Measurements from ENCODE around the gene PRKACA.
"Not testable (repeated sequence)": the region's sequence is repeated elsewhere in the genome, so short reads cannot be mapped to it uniquely, and the experiment has no call there.

Gene PRKACA

DNA sequence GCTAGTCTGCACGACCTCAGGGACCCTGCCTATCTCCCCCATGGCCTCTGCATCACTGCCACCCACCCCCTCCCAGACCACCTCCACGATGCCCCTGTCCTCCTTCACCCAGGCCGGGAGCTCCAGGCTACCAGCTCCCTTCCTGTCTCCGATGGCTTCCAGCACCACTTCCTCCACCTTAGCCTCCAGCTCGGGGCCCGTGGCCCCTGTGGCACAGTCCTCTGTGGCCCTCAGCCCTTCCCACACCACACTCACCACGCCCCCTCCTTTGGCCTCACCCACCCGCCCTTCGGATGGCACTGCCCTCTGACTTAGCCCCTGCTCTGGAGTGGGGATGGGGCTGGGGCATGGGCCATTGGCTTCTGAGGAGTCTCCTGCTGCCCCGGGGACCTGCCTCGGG is 62.8 kb downstream of the PRKACA start:
- no peak for DNase-seq (ENCODE audit: low spot score)

DNA sequence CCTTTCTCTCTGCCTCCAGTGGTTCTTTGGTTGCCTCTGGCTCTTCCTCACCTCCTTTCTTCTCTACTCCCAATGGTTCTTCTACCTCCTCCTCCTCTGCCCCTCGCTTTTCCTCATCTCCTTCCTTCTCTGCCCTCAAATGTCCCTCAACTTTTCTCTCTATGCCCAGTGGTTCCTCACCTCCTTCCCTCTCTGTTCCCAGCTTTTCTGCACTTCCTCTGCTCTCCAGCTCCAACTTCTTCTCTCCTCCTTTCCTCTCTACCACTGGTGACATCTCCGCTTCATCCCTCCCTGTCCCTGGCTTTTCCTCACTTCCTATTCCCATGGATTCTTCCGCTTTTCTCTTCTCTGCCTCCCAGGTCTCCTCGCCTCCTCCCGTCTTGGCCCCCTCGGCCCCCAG is 63.5 kb downstream of the PRKACA start:
- Histone ChIP-seq H3K4me3 (no peak overlapping the region), H3K27ac (no peak overlapping the region)
- TF ChIP-seq, protein P1, sequence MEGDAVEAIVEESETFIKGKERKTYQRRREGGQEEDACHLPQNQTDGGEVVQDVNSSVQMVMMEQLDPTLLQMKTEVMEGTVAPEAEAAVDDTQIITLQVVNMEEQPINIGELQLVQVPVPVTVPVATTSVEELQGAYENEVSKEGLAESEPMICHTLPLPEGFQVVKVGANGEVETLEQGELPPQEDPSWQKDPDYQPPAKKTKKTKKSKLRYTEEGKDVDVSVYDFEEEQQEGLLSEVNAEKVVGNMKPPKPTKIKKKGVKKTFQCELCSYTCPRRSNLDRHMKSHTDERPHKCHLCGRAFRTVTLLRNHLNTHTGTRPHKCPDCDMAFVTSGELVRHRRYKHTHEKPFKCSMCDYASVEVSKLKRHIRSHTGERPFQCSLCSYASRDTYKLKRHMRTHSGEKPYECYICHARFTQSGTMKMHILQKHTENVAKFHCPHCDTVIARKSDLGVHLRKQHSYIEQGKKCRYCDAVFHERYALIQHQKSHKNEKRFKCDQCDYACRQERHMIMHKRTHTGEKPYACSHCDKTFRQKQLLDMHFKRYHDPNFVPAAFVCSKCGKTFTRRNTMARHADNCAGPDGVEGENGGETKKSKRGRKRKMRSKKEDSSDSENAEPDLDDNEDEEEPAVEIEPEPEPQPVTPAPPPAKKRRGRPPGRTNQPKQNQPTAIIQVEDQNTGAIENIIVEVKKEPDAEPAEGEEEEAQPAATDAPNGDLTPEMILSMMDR (IDR thresholded peaks at IDR 0.05), result no peak
- DNase-seq (ENCODE audit: low spot score), result no peak

More for the DNA sequence above, 62.8 kb downstream of the PRKACA start:
- Histone ChIP-seq H3K4me3 (no peak overlapping the region), H3K27ac (no peak overlapping the region)
- TF ChIP-seq, protein P1 (IDR thresholded peaks at IDR 0.05), result no peak

DNA sequence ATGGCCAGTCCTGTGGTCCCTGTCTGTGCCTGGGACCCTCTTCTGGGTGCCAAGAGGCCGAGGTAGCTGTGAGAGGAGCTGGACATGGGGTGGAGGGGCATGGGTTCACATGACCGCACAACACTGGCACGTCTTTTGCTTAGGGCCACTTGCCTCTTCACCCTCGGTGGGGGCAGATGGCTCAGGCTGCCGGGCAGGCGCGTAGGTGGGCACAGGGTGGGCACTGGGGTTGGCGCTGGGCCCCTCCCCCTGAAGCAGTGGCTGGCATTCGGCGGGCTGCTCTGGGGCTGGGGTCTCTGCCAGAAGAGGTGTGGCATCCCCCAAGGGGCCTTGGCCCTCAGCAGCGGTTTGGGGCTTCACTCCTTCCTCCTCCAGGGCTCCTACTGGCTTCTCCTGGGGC is 64.1 kb downstream of the PRKACA start:
- TF ChIP-seq, protein P1 (IDR thresholded peaks at IDR 0.05), result no peak
- Histone ChIP-seq H3K4me3 (no peak overlapping the region), H3K27ac (no peak overlapping the region)
- no peak for DNase-seq (ENCODE audit: low spot score)

DNA sequence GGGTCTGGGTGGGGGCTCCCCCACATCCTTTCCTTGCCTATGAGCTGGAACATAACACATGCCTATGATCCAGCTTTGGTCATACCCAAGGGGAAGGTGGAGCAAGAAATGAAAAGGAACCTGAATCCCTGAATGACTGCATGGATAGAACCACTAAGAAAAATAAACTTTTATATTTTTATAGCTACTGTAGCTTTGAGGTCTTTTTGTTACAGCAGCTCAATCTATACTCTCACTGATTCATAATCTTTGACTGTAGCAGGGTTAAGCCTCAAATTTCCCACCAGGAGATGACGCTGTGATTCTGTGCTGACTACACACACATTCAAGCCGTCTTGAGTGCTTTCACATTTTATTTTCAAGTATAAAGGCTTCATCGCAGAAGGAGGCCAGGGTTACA is 64.5 kb downstream of the PRKACA start:
- TF ChIP-seq, protein P1 (IDR thresholded peaks at IDR 0.05), result no peak
- Histone ChIP-seq H3K27ac (no peak overlapping the region), H3K4me3 (no peak overlapping the region)
- DNase-seq (ENCODE audit: low spot score), result no peak

DNA sequence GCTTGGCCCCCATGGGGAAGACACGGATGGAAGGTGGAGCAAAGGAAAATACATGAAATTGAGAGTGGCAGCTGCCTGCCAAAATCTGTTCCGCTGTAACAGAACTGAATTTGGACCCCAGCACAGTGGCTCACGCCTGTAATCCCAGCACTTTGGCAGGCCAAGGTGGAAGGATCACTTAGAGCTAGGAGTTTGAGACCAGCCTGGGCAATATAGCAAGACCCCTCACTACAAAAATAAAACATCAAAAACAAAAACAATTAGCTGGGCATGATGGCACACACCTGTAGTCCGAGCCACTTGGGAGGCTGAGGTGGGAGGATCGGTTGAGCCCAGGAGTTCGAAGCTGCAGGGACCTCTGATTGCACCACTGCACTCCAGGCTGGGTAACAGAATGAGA is 65.1 kb downstream of the PRKACA start:
- H3K4me3 ChIP-seq, result no peak overlapping the region
- DNase-seq (ENCODE audit: low spot score), result no peak
- no peak overlapping the region for H3K27ac ChIP-seq
- TF ChIP-seq, protein P1 (IDR thresholded peaks at IDR 0.05), result no peak

DNA sequence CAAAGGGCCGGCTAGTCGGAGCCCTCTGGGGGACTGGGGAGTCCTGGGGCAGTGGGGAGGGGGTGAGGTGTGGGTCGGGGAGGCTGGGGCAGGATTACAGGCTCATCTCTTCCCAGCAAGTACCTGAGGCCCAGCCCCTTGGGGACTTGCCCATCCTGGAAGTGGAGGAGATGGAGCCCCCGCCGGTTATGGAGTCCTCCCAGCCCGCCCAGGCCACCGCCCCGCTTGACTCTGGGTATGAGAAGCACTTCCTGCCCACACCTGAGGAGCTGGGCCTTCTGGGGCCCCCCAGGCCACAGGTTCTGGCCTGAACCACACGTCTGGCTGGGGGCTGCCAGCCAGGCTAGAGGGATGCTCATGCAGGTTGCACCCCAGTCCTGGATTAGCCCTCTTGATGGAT is 65.6 kb downstream of the PRKACA start:
- TF ChIP-seq, protein P1 (IDR thresholded peaks at IDR 0.05), result no peak
- DNase-seq (ENCODE audit: low spot score), result no peak
- H3K27ac ChIP-seq, result no peak overlapping the region
- H3K4me3 ChIP-seq, result no peak overlapping the region

DNA sequence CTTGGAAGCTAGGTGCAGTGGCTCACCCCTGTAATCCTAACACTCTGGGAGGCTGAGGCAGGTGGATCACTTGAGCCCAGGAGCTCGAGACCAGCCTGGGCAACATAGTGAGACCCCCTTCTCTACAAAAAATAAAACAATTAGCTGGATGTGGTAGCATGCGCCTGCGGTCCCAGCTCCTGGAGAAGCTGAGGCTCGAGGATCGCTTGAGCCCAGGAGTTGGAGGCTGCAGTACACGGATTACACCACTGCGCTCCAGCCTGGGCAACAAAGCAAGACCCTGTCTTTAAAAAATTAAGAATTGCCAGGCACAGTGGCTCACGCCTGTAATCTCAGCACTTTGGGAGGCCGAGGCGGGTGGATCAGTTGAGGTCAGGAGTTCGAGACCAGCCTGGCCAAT is 66.6 kb downstream of the PRKACA start:
- H3K4me3 ChIP-seq; DNase-seq (ENCODE audit: low spot score); H3K27ac ChIP-seq: not testable (repeated sequence)

DNA sequence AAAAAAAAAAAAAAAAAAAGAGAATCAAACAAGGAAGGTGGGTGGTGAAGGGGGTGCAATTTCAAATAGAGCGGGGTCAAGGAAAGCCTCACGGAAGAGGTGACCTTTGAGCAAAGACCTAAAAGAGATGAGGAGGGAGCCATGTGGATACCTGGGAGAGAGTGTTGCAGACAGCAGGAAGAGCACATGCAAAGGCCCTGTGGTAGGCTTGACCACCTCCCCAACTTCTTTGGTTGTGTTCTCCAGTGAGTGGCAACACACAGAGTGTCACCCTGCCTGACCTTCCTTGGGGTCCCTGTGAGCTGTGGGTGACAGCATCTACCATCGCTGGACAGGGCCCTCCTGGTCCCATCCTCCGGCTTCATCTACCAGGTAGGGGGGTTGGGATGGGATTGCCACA is 67.0 kb downstream of the PRKACA start:
- no peak overlapping the region for H3K27ac ChIP-seq
- no peak for DNase-seq (ENCODE audit: low spot score)
- TF ChIP-seq, protein P1 (IDR thresholded peaks at IDR 0.05), result no peak

More for the DNA sequence above, 67.0 kb downstream of the PRKACA start:
- no peak overlapping the region for H3K4me3 ChIP-seq
